ENCODE measurements around the gene TFCP2L1.
"Not testable (repeated sequence)": the region's sequence is repeated elsewhere in the genome, so short reads cannot be mapped to it uniquely, and the experiment has no call there.

Gene TFCP2L1

DNA sequence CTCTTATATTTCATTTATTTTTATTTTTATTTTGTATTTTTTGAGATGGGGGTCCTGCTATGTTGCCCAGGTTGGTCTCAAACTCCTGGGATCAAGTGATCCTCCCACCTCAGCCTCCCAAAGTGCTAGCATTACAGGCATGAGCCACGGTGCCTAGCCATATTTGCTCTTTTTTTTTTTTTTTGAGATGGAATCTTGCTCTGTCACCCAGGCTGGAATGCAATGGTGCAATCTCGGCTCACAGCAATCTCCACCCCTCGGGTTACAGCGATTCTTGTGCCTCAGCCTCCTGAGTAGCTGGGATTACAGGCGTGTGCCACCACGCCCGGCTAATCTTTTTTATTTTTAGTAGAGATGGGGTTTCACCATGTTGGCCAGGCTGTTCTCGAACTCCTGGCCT, 46.3 kb upstream of the TFCP2L1 start:
- H3K79me1 ChIP-seq (ENCODE audit: low read depth, low read length), result not testable (repeated sequence)
- no CpG with 5 or more reads among the region's 8 CpGs for WGBS, 2 donors (ENCODE audit: extremely low coverage in 2 of 2, insufficient read length in 2 of 2, insufficient replicate concordance in 1 of 2)

DNA sequence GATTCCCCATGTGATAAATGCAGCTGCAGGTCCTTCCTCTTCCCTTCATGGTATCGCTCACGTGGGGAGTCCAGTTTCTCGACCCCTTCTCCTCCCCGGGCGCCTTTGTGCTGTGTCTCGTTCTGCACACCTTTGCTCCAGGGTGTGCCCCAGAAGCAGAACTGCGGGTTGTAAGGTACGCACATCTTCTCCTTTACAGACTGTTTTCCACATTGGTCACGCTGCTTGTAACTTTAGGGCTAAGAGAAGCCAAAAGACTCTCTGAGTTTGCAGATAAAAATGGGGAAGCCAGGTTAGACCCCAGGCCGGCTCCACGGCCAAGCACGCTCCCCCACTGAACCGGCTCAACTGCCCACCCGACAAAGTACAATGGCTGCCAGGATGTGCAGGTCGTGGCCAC, 45.9 kb upstream of the TFCP2L1 start:
- Histone ChIP-seq H3K4ac (ENCODE audit: low read length) (no peak overlapping the region), H3K23ac (ENCODE audit: low read depth, low read length, poor library complexity) (no peak overlapping the region), H2BK120ac (ENCODE audit: low read depth, low read length) (no peak overlapping the region), H3K4me3 (ENCODE audit: low read length in 2 of 2) (no peak overlapping the region), H3K18ac (ENCODE audit: low read length) (no peak overlapping the region), H3K9ac (ENCODE audit: low read depth, low read length, poor library complexity) (no peak overlapping the region), H4K91ac (ENCODE audit: low read depth, low read length, poor library complexity) (no peak overlapping the region), H2BK15ac (ENCODE audit: low read length) (no peak overlapping the region), H3K9me3 (replicated peaks in 1 of 2; ENCODE audit: control insufficient read depth in 2 of 2, insufficient read depth in 1 of 2, low read depth in 1 of 2, low read length in 2 of 2) (no peaks in the 10 kb centered on the region), H3K4me1 (ENCODE audit: control insufficient read depth in 2 of 2, insufficient read depth in 1 of 2, low read depth in 1 of 2, low read length in 2 of 2) (peaks cover 0 to 5% of the 10 kb centered on the region in 2 donors), H2AK5ac (ENCODE audit: low read depth, low read length) (no peak overlapping the region), H3K4me2 (ENCODE audit: insufficient read depth, low read length, poor library complexity, severe bottlenecking) (no peak overlapping the region), H3K14ac (ENCODE audit: low read length) (no peak overlapping the region), H2BK5ac (ENCODE audit: low read length) (no peak overlapping the region), H3K79me1 (ENCODE audit: low read depth, low read length) (no peaks in the 10 kb centered on the region), H3K27me3 (ENCODE audit: control insufficient read depth in 3 of 3, insufficient read depth in 3 of 3, low read depth in 1 of 3, low read length in 3 of 3) (peaks cover 0 to 2% (median 0%) of the 10 kb centered on the region in 3 experiments), H3K36me3 (replicated peaks in 1 of 2; ENCODE audit: control insufficient read depth in 2 of 2, insufficient read depth in 2 of 2, low read length in 2 of 2) (no peaks in the 10 kb centered on the region), H4K8ac (ENCODE audit: low read depth, low read length) (no peak overlapping the region), H2AFZ (ENCODE audit: low read length) (no peak overlapping the region), H3K27ac (replicated peaks; ENCODE audit: low read length) (no peak overlapping the region), H2BK12ac (ENCODE audit: low read length) (no peak overlapping the region)
- no peak for DNase-seq (ENCODE audit: low spot score)
- no CpG with 5 or more reads among the region's 15 CpGs for whole genome bisulfite sequencing, 2 donors (ENCODE audit: extremely low coverage in 2 of 2, insufficient read length in 2 of 2, insufficient replicate concordance in 1 of 2)

More for the DNA sequence above, 46.3 kb upstream of the TFCP2L1 start:
- not testable (repeated sequence) for H2BK12ac ChIP-seq (ENCODE audit: low read length); H3K23ac ChIP-seq (ENCODE audit: low read depth, low read length, poor library complexity); H3K4me1 ChIP-seq (ENCODE audit: control insufficient read depth in 2 of 2, insufficient read depth in 1 of 2, low read depth in 1 of 2, low read length in 2 of 2); H3K18ac ChIP-seq (ENCODE audit: low read length); H2AK5ac ChIP-seq (ENCODE audit: low read depth, low read length); H2BK5ac ChIP-seq (ENCODE audit: low read length); H4K8ac ChIP-seq (ENCODE audit: low read depth, low read length); H3K27ac ChIP-seq (replicated peaks; ENCODE audit: low read length); H3K9ac ChIP-seq (ENCODE audit: low read depth, low read length, poor library complexity); H2BK15ac ChIP-seq (ENCODE audit: low read length); H3K4me3 ChIP-seq (ENCODE audit: low read length in 2 of 2); H3K4ac ChIP-seq (ENCODE audit: low read length); H3K36me3 ChIP-seq (replicated peaks in 1 of 2; ENCODE audit: control insufficient read depth in 2 of 2, insufficient read depth in 2 of 2, low read length in 2 of 2); DNase-seq (ENCODE audit: low spot score); H3K4me2 ChIP-seq (ENCODE audit: insufficient read depth, low read length, poor library complexity, severe bottlenecking); H2BK120ac ChIP-seq (ENCODE audit: low read depth, low read length); H4K91ac ChIP-seq (ENCODE audit: low read depth, low read length, poor library complexity); H3K9me3 ChIP-seq (replicated peaks in 1 of 2; ENCODE audit: control insufficient read depth in 2 of 2, insufficient read depth in 1 of 2, low read depth in 1 of 2, low read length in 2 of 2); H3K14ac ChIP-seq (ENCODE audit: low read length); H3K27me3 ChIP-seq (ENCODE audit: control insufficient read depth in 3 of 3, insufficient read depth in 3 of 3, low read depth in 1 of 3, low read length in 3 of 3); H2AFZ ChIP-seq (ENCODE audit: low read length)

DNA sequence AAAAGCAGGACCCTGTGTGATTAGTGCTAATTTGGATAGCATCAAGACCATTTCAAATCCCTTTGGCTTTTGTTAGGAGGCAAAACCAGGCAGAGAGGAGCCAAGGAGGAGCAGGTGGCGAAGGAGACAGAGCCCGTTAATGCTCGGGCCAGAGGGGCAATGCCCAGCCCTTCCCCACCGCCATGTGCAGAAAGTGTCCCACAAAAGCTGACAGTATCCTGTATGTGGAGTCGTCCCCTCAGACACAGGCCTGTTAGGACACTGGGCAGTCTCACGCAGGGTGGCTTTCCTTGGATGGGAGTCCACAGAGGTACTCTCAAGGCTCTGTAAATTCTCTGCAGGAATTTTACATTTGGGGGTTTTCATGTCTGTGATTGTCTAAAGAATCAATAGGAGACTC, 44.8 kb upstream of the TFCP2L1 start:
- DNase-seq (ENCODE audit: low spot score), result no peak
- H4K91ac ChIP-seq (ENCODE audit: low read depth, low read length, poor library complexity), result no peak overlapping the region

DNA sequence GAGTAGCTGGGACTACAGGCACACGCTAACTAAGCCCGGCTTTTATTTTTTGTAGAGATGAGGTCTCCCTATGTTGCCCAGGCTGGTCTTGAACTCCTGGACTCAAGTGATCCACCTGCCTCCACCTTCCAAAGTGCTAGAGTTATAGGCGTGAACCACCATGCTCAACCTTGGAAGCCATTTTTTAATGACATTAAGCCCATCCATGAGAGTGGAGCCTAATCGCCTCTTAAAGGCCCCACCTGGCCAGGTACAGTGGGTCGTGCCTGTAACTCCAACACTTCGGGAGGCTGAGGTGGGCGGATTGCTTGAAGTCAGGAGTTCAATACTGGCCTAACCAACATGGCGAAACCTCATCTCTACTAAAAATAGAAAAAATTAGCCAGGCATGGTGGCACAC, 41.6 kb upstream of the TFCP2L1 start:
- no peak overlapping the region for H2BK120ac ChIP-seq (ENCODE audit: low read depth, low read length)
- WGBS, 2 donors (ENCODE audit: extremely low coverage in 2 of 2, insufficient read length in 2 of 2, insufficient replicate concordance in 1 of 2), result no CpG with 5 or more reads among the region's 8 CpGs
- no peak overlapping the region for H2AFZ ChIP-seq (ENCODE audit: low read length)

More for the DNA sequence above, 44.8 kb upstream of the TFCP2L1 start:
- Histone ChIP-seq H2AK5ac (ENCODE audit: low read depth, low read length) (no peak overlapping the region), H2BK5ac (ENCODE audit: low read length) (no peak overlapping the region), H2AFZ (ENCODE audit: low read length) (no peak overlapping the region), H3K79me1 (ENCODE audit: low read depth, low read length) (no peaks in the 10 kb centered on the region), H2BK12ac (ENCODE audit: low read length) (no peak overlapping the region), H3K9me3 (replicated peaks in 1 of 2; ENCODE audit: control insufficient read depth in 2 of 2, insufficient read depth in 1 of 2, low read depth in 1 of 2, low read length in 2 of 2) (no peaks in the 10 kb centered on the region), H2BK15ac (ENCODE audit: low read length) (no peak overlapping the region), H4K8ac (ENCODE audit: low read depth, low read length) (no peak overlapping the region), H3K27me3 (ENCODE audit: control insufficient read depth in 3 of 3, insufficient read depth in 3 of 3, low read depth in 1 of 3, low read length in 3 of 3) (peaks cover 0 to 2% (median 0%) of the 10 kb centered on the region in 3 experiments), H3K18ac (ENCODE audit: low read length) (no peak overlapping the region), H3K23ac (ENCODE audit: low read depth, low read length, poor library complexity) (no peak overlapping the region), H3K14ac (ENCODE audit: low read length) (no peak overlapping the region), H3K27ac (replicated peaks; ENCODE audit: low read length) (no peak overlapping the region), H3K4me2 (ENCODE audit: insufficient read depth, low read length, poor library complexity, severe bottlenecking) (no peak overlapping the region), H3K4me3 (ENCODE audit: low read length in 2 of 2) (no peak overlapping the region), H3K36me3 (replicated peaks in 1 of 2; ENCODE audit: control insufficient read depth in 2 of 2, insufficient read depth in 2 of 2, low read length in 2 of 2) (no peaks in the 10 kb centered on the region), H2BK120ac (ENCODE audit: low read depth, low read length) (no peak overlapping the region), H3K4ac (ENCODE audit: low read length) (no peak overlapping the region), H3K9ac (ENCODE audit: low read depth, low read length, poor library complexity) (no peak overlapping the region), H3K4me1 (ENCODE audit: control insufficient read depth in 2 of 2, insufficient read depth in 1 of 2, low read depth in 1 of 2, low read length in 2 of 2) (peaks cover 0 to 2% of the 10 kb centered on the region in 2 donors)
- no CpG with 5 or more reads among the region's 6 CpGs for WGBS, 2 donors (ENCODE audit: extremely low coverage in 2 of 2, insufficient read length in 2 of 2, insufficient replicate concordance in 1 of 2)

More for the DNA sequence above, 41.6 kb upstream of the TFCP2L1 start:
- Histone ChIP-seq H3K23ac (ENCODE audit: low read depth, low read length, poor library complexity) (no peak overlapping the region), H3K4me3 (ENCODE audit: low read length in 2 of 2) (no peak overlapping the region), H3K27ac (replicated peaks; ENCODE audit: low read length) (no peak overlapping the region), H3K79me1 (ENCODE audit: low read depth, low read length) (no peaks in the 10 kb centered on the region), H2BK5ac (ENCODE audit: low read length) (no peak overlapping the region), H3K18ac (ENCODE audit: low read length) (no peak overlapping the region), H2BK12ac (ENCODE audit: low read length) (no peak overlapping the region), H2BK15ac (ENCODE audit: low read length) (no peak overlapping the region), H2AK5ac (ENCODE audit: low read depth, low read length) (no peak overlapping the region), H3K4ac (ENCODE audit: low read length) (no peak overlapping the region), H3K4me1 (ENCODE audit: control insufficient read depth in 2 of 2, insufficient read depth in 1 of 2, low read depth in 1 of 2, low read length in 2 of 2) (peaks cover 0 to 3% of the 10 kb centered on the region in 2 donors), H3K36me3 (replicated peaks in 1 of 2; ENCODE audit: control insufficient read depth in 2 of 2, insufficient read depth in 2 of 2, low read length in 2 of 2) (no peaks in the 10 kb centered on the region), H4K91ac (ENCODE audit: low read depth, low read length, poor library complexity) (no peak overlapping the region), H3K27me3 (ENCODE audit: control insufficient read depth in 3 of 3, insufficient read depth in 3 of 3, low read depth in 1 of 3, low read length in 3 of 3) (peaks cover 0 to 2% (median 0%) of the 10 kb centered on the region in 3 experiments), H3K4me2 (ENCODE audit: insufficient read depth, low read length, poor library complexity, severe bottlenecking) (no peak overlapping the region), H3K9me3 (replicated peaks in 1 of 2; ENCODE audit: control insufficient read depth in 2 of 2, insufficient read depth in 1 of 2, low read depth in 1 of 2, low read length in 2 of 2) (peaks cover 0 to 1% of the 10 kb centered on the region in 2 donors), H4K8ac (ENCODE audit: low read depth, low read length) (no peak overlapping the region), H3K9ac (ENCODE audit: low read depth, low read length, poor library complexity) (no peak overlapping the region), H3K14ac (ENCODE audit: low read length) (no peak overlapping the region)
- no peak for DNase-seq (ENCODE audit: low spot score)

Data from neuronal stem cell (in vitro differentiated cells).